GM11168 (cell line): ENCODE data around the gene OSTN.

Source experiments
- in situ Hi-C: fragments of 300-500 bp; cut with MboI; formaldehyde crosslinking; loops from one replicate; pipeline ENCODE4 v1.12.0; 2022; ENCODE audit warnings: low sequenced_read_pairs; ENCODE audit not compliant: unreplicated experiment

Gene OSTN

GRCh38 chr3:191301017-191301416 is 102.0 kb downstream of the OSTN start:
- in situ Hi-C loops = no loop called here

GRCh38 chr3:191301782-191302411 is 102.9 kb downstream of the OSTN start:
- in situ Hi-C loops = no loop called here

DNA sequence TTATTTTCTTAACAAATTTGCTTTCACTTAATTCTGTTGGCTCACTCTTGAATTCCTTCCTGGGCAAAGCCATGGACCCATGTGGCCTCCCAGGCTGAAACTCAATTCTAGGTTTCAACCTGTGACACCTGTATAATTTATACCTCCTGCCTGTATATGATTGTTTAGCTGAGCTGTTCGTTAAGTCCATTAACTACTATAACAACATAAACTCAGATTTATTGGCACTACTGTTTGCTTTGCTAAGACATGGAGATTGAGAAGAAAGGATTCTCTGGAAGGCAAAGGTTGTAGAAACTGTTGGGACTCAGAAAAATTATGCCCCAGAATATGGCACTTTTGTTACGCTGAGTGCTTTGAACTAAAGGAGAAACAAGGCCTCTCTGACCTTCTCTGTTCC is 103.4 kb downstream of the OSTN start:
- in situ Hi-C loops = no loop called here

- in situ Hi-C loops = no loop called here
Observed at GRCh38 chr3:191303596-191303995, 104.6 kb downstream of the OSTN start.

DNA sequence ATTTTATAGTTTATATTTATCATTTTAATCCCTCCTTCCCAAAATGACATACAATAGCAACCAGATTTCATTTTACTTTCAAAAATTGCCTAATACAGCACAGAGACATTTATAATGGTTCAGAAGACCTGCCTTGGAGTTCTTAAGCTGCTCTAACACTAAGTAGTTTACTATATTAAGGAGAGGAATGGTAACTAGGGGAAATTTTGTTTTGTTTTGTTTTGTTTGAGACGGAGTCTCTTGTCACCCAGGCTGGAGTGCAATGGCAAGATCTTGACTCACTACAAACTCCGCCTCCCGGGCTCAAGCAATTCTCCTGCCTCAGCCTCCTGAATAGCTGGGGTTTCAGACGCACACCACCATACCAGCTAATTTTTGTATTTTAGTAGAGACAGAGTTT is 107.4 kb downstream of the OSTN start:
- in situ Hi-C loops = no loop called here

DNA sequence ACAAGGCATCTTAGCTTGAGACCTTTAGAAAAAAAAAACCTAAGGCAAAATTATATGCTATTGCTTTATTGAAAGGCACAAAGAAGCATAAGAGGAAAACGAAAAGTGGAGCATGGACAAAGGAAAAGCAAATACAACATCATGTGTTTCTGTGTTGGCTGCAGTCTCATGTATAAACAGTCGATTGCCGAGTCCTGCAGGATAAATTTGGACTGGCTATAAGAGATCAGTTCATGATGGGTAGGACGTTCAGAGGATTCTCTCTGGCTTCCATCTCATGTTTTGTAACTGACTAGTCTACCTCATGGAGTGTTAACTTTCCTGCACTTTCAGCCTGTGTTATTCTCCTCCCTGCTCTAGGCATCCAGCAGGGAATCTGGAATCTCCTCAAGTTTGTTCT is 108.3 kb downstream of the OSTN start:
- in situ Hi-C loops = no loop called here

DNA sequence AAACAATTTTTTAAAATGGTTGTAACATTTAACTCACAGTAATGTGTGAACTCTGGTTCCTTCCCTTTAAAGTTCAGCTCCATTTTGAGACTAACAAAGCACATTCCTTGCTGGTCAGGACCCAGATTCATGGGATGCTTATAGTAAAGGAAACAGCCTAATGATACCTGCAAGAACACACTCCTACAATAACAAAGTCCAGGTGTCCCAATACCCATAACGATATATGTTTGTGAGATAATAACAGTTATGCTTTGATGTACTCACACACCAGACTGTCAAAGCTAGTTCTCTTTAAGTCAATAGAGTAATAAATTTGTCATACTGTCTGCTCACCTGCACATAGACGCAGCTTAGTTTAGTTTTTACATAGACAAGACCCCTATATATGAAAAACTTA is 114.3 kb downstream of the OSTN start:
- in situ Hi-C loops = no loop called here

DNA sequence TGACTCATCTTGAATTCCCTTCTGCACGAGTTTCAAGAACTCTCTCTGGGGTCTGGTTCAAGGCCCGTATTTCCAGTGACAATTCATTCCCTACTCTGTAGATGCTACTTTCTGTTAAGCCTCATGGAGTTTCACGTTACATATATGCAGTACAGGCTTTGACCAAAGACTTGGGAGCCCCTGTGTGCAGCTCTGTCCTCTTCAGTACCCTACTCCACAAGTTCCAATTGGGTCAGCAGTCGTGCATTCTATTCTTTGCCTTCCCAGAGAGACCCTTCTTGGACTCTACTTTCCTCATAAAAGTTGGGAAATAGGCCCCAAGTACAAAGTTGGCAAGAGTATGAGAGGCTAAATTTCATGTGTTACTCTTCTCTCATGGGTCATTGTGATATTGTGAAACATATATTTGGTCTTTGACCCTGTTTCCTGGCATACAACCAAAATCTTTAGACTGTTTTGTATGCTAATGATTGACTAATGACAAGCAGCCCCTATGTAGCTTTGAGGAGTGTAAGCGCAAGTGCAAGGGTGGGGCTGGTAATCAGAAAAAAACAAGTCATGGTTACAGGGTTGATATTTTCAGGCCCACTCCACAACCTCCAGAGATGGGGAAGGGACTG is 115.2 kb downstream of the OSTN start:
- in situ Hi-C loops = no loop called here
